G401 (cell line): ENCODE measurements around the gene CACNA1C. TPM values are rescaled to one million over a fixed set of nuclear protein-coding genes. Genes with fewer than 3 reads are reported as not detected.
A peak's percentile ranks its signal among the peaks of the same experiment; 100 is the strongest.

ENCODE experiments used
- DNase-seq: peaks from one replicate; pipeline ENCODE4 v3.0.0-alpha.2; 2015; ENCODE audit warnings: low spot score
- in situ Hi-C: cut with HindIII; loops from 2 replicates; pipeline ENCODE4 v1.10.0; 2016; ENCODE audit warnings: low sequenced_read_pairs, mixed read lengths
- total RNA-seq: library from RNA; depleted of rRNA; stranded (reverse); fragments of >200 nt; shearing (Covaris generic); gene quantifications from 2 replicates; pipeline ENCODE4 v1.2.3, GENCODE V29; 2014

Gene CACNA1C
- total RNA-seq, 1 experiment from 2014 or later = 2.8 TPM

DNA sequence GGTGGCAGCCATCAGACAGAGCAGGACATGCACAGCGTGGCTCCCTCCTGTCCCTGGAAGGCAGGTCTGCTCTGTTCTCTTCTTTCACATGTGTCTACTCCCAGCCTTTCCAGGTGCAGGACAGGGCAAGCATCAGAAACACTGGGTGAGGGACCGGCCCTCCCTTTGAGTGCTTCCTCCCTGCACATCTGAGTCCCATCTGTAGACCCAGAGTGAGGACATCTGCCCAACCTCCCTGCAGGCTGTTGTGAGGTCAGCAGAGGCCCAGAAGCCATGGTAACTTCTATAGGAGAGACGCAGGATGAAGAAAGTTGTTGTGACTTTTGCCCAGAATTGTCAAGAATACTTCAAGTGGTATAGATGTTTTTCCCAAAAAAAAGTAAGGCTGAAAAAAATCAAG lies 282.7 kb downstream of the CACNA1C start:
- in situ Hi-C loops = no loop called here
- no peak for DNase-seq

DNA sequence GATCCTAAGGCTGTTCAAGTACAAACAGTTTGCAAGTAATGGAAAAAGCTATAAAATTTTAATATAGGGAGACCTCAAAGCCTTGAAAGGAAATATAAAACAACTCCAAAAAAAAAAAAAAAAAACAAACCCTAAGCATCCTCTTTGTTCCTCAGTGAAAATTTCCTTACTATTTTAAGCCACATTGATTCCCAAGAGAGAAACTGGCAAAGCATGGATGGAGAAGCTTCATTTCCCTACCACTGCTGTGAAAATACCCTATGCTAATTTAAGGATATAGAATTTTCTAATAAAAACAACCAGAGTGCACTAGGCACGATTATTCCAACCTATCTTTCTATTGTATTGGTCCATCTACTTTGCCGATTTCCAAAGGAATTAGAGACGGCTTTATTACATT lies 283.1 kb downstream of the CACNA1C start:
- in situ Hi-C loops = no loop called here
- DNase-seq = no peak

DNA sequence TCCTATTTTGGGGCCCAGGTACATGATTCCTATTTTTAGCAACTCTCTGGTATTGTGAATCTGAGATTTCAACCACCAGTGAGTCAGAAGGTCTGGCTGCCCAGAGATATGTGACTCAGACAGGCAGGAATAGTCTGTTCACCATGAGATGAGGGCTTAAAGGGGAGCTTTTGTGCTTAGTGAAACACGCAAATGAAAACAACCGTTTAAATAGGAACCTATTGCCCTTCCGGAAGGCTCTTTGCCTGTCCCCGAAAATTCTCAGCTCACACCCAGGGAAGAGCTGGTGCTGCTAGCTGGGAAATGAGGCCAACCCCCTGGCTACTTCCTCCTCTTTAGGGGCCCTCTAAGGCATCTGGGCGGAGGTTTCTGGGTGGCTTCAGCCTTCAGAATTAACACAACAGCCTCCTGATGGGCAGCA lies 283.6 kb downstream of the CACNA1C start:
- in situ Hi-C loops = no loop called here
- DNase-seq = peak; percentile 76

DNA sequence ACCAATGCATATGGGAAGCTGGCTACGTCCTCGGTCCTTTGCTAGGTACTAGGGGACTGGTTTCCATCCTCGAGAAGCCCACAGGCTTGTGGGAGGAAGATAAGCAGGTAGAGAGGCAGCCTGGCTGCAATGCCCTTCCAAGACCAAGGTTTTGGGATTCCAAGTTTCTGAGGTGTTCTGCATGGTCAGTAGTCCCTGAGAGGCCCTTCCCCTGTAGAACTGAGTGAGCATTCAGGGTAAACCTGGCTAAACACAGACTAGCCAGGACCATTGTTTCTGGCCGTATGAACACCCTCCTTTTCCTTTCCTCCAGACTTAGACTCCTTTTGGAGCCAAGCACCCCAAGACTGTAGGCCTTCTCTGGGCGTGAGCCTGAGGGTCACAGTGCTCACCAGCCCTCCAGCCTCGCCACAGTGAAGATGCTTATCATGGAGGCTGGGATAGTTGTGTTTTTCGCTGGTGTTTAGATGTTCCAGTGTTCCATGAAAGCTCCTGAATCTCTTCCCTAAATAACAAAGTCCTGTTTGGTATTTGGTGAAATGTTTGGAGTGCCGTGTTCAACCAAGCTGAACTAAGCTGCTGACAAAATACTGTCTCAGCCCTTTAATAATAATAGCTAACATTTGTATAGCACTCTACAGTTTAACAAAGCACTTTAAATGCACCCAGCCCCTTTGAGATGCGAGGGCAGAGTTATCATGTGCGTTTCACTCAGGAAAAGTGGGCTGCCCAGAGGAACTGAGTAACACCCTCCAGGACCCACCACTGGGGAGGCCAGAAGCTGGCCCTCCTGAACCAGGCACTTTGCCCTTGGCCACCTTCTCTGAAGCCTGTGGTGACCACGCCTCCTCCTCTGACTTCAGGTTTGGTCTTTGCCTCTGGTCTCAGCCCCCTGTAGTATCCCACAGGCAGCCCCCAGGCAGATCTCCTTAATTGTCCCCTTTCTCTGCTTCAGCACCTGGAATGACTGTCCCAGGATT lies 284.5 kb downstream of the CACNA1C start:
- no peak for DNase-seq
- in situ Hi-C loops = no loop called here

DNA sequence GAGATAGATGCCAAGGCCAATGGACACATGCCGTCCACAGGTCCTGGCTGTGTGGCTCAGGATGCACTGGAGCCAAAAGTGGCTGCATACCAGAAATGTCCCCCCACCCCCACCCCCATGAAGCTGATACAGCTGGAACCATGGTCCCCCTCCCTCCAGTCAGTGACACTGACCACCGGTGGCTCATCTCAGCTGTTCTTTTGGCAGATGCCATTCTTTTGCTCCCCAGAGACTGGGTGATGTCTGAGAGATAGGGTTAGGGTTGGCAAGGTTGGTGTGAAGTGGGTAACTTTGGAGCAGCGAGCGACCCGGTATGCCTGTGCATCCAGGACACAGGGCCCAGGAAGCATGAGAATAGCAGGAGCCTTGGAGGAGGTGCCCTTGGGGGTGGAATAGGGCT lies 285.6 kb downstream of the CACNA1C start:
- in situ Hi-C loops = no loop called here
- no peak for DNase-seq

DNA sequence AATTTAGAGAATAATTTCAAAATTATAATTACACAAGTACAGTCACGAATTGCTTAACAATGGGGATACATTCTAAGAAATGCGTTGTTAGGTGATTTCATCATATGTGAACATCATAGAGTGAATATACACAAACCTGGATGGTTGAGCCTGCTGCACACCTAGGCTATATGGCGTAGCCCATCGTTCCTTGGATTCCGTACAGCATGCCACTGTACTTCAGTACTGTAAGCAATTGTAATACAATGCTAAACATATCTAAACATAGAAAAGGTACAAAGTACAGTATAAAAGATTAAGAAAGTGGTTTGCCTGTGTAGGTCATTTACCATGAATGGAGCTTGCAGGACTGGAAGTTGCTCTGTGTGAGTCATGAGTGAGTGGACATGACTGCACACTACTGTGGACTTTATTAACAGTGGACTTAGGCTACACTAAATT lies 286.2 kb downstream of the CACNA1C start:
- in situ Hi-C loops = no loop called here
- DNase-seq = no peak

DNA sequence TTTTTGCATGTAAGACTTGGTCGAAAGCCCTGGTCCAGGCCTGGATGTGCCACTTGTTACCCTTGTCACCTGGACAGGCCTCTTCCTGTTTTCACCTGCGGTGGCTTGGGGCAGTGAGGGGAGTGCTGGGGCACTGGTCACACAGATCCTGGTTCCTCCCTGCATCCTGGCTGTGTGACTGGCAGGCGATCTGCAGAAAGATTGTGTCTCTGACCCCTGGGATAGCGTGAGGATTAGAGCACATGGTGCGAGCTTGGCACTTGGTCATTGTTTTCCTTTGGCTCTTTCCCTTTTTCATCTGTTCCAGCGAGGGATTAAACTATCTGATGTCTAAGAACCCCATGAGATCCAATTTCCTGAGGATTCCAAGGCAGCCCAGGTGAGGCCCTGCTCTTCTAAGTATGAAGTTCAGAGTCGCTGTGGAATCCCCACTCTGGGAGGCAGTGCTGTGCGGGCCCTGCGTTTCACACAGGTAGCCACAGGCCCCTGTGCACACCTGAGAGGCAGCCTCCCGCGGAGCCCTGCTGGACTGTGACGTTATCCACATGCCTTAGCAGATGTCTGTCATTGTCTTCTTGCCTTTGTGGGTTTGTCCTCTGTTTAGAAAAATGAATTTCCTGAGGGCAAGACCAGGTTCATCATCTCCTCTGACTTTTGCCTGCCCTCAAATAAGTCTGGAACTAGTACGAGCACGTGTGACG lies 288.4 kb downstream of the CACNA1C start:
- in situ Hi-C loops = no loop called here
- peak; percentile 34 for DNase-seq

DNA sequence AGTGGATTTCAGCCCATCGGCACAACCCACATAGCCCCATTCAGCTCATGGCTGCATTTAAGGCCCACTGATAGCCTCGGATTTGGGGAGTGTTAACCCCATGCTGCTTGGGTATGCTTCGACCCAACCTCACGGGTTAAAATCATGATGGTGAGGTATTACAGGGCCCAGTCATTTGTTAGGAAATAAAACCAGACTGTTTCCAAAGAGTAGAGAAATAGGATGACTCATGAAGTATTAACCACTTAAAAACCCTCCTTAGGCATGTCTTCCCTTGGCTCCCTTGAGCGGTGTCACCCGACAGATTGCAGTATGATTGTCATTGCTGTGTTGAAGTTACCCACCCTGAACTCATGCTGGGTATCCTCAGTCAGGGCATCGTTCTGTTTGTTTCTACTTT lies 289.1 kb downstream of the CACNA1C start:
- in situ Hi-C loops = no loop called here
- no peak for DNase-seq

DNA sequence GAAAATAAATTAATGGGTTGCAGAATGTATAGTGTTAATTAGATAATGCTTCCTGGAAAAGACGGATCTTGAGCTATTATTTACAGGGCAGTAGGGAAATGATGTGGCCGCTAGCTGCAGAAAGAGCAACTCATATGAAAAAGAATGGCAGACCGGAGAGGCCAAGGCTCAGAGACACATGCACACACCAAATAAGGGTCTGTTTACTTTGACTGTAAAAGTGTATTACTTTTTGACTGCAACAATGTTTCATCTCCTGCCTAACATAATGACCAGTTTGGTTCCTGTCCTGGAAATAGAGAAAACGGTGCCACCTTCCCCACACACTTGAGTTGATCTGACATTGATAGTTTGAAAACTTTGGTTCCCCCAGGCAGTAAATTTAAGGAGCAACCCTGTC lies 290.9 kb downstream of the CACNA1C start:
- in situ Hi-C loops = no loop called here
- DNase-seq = no peak

DNA sequence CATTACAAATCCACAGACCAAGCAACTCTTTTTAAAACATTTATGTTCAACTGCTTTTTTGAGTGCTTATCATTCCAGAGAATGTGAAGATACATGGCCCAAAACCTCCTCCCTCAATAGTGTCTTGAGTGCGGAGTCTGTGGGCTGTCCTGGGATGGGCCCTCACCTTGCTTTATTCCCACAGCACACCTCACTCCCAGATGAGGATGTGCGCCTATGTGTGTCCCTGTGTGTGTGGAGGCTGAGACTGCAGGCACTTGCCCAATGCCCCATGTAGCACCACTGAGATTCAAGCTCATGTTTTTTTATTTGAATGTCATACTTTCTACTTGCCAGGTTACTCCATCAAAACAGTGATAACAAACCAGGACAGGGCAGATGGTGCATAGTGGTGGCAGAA lies 291.7 kb downstream of the CACNA1C start:
- in situ Hi-C loops = no loop called here
- no peak for DNase-seq

DNA sequence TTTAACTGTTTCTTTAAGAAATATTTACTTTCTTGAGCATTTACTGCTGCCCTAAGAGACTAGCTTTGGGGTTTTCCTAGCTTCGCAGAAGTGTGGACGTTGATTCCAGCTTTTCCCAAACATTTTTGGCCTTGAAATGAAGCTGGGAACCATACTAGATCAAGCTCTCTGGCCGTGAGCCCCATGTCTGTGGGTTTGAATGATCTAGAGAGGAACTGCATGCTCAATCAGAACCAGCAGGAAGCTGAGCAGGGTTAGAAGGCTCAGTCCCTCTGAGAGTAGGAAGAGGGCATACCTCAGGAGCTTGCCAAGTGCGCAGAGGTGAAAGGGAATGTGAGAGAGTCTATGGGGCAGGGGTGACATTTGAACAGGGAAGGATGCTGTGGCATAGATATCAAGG lies 292.1 kb downstream of the CACNA1C start:
- in situ Hi-C loops = no loop called here

DNA sequence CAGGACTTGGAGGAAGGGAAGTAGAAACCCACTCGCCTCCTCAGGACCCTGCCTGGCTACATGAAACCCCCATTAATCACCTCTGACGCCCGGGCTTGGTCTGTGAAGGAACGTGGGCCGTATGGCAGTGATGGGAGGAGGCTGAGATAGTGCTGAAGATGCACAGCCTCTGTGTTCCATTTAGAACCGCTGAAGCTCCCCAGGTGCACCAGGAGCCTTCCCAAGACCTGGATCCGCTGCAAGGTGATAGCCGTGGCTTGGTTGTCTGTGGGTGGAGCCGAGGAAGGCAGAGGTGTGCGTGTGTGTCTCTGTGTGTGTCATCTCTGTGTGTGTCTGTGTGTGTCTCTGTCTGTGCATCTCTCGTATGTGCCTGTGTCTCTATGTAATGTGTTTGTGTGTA lies 293.1 kb downstream of the CACNA1C start:
- no peak for DNase-seq
- in situ Hi-C loops = no loop called here

More for the DNA sequence above, 292.1 kb downstream of the CACNA1C start:
- no peak for DNase-seq

DNA sequence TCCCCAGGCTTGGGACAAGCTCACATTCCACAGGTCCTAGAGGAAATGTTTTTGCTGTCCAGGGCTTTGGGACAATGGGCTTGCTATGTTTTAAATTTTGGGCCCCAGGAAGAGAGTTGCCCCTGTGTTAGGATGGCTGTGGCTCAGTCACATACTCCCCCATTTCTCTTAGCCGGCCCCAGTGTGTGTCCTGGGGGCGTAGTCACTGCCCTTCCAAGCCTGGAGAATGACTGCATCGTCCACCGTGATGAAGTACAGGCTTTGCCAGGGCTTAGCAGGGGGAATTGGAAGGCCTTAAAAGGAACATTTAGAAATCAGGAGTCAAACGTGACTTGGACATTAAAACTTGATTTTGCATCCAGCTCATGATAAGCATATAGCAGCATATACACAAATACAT lies 293.6 kb downstream of the CACNA1C start:
- DNase-seq = no peak
- in situ Hi-C loops = no loop called here

DNA sequence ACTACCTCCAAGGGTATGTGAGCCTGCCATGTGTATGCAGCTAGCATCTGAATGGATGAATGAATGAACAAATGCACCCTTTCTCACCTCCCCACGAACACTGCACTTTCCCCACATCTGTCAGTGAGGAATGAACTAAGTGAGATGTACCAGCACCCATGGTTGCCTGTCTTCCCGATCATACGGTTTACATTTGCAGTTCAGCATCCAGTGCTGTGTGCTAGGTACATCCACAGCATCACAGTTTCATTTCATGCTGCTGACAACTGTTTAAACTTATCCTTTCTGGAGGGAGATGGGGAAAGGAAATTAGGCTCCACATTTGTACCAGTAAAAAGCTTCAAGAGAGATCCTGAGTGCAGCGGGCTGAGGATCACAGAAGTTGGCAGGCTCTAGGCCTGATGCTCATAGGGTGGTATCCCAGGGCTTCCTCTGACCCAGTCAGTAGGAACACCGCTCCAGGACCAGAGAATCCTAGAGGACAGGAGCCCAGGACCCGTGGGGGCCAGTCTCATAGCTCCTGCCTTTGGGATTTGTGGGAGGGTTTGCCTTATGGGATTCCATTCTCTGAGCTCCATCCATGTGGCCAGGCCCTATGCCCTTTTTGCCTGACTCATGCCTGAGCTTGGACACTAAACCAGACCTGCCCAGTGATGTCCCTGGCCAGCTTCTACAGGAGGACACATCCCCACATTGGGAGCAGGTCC lies 294.5 kb downstream of the CACNA1C start:
- no peak for DNase-seq
- in situ Hi-C loops = no loop called here

DNA sequence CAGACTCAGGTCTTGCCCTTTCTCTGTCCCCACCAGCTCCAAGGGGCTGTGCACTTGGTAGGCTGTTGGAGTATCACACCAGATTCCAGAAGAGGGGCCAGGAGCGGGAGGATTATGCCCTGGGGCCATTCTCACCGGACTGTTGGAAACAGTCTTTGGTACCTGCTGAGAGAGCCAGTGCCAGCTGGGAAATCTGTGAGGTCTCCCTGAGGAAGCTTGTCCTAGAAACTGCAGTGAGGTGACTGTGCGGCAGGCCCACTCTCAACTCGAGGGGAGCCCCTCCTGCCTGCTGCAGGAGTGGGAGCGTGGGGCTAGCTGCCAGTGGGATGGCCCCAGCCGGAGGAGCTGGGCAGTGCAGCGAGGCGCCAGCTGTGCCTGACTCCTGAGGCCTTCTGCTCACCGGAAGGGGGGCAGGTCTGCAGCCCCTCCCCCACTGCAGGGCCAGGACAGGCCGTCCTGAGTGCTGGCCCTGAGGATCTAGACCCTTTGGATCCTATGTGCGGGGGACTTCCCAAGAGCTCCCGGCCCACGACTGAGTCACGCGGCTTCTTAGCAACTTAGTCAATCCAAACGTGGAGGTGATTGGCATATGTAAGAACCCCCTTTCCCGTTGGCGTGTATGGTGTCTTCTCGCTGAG lies 295.2 kb downstream of the CACNA1C start:
- no peak for DNase-seq
- in situ Hi-C loops = no loop called here

DNA sequence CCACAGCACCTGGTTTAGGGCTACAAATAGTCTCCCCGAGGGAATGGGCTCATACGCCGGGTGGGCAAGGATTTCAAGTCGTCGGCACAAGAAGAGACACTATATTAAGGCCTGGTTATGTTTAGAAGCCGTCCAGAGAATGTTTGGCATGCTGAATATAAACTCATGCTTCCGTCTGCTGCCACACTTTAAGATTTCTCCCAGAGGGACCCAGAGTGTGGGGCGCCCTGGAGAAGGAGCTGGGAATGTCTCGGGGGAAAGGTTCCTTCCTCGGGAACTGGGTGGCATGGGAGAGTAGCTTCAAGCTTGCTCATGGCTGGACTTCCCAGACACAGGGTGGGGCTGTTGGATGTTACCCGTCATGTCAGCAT lies 295.7 kb downstream of the CACNA1C start:
- in situ Hi-C loops = no loop called here

DNA sequence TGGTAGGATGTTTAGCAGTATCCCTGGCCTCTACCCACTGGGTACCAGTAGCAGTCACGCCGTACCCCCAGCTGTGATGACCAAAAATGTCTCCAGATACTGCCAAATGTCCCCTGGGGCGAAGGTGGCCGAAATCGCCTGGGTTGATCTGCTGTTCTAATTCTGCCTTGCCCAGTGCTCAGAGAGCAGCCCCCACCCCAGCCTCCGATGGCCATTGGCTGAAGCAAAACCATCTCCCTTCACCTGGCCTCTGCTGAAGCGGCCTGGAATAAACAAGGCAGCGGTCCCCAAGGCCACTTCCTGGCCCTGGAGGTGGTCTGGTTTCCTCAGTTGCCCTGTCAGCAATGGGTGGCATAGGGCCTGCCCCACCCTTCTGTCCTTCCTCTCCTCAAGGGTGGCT lies 298.4 kb downstream of the CACNA1C start:
- in situ Hi-C loops = no loop called here

More for the DNA sequence above, 295.7 kb downstream of the CACNA1C start:
- no peak for DNase-seq

DNA sequence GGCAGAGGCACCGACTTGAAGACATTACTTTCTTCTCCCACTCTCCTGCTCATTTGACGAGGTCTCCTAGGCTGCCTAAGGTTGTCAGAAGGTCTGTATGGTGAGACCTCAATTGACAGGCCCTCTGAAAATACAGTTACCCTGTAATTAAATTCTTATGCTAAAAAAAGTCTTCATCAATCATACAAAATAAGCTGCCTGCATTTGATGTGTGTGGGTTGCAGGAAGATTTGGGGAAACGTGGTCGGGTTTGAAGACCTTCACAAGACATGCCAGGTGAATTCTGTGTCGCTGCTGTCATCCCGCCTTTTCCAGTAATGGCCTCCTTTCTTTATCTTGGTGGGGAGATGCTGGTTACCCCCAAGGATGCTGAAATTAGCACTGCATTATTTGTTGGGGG lies 299.4 kb downstream of the CACNA1C start:
- in situ Hi-C loops = no loop called here
- DNase-seq = no peak

More for the DNA sequence above, 298.4 kb downstream of the CACNA1C start:
- DNase-seq = no peak

DNA sequence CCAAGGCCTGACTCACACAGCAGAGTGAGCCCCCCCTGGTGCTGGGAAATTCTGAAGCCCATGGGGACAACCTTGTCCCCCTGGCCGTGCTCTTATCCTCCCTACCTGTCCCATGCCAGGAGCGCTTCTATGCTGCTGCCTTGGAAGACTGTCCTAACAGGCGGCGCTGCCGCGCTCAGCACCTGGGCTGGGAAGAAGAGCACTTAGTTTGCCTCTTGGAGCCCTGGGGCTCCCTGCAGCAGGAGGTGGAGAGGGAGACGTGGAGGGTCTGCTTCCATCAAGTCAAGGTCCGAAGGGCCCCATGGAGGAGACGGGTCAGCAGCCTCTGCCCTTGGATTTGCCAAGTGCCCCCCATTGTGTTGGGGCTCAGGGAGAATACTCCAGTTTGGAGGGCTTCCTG lies 300.5 kb downstream of the CACNA1C start:
- no peak for DNase-seq
- in situ Hi-C loops = no loop called here
